HepG2 (cell line): Measurements from ENCODE around the gene SIAH2. TPM values are rescaled to one million over a fixed set of nuclear protein-coding genes. Genes with fewer than 3 reads are reported as not detected.

ENCODE experiments used
- NPAS2 ChIP-seq: sonication (generic); formaldehyde crosslinking; IDR thresholded peaks from 2 replicates; pipeline ENCODE4 v1.8.0; 2022; ENCODE audit warnings: mild to moderate bottlenecking, missing genetic modification reagents, borderline replicate concordance
- RBFOX2 ChIP-seq: fragments of 200-400 bp; formaldehyde crosslinking; IDR thresholded peaks from 2 replicates; pipeline ENCODE4 v1.6.1; 2017; ENCODE audit warnings: low read depth, mild to moderate bottlenecking, low read length
- ZNF17 ChIP-seq: sonication (generic); formaldehyde crosslinking; IDR thresholded peaks from 2 replicates; pipeline ENCODE4 v1.5.0; 2020; ENCODE audit warnings: mild to moderate bottlenecking, missing genetic modification reagents
- ZNF777 ChIP-seq: sonication (generic); formaldehyde crosslinking; IDR thresholded peaks from 2 replicates; pipeline ENCODE4 v1.4.0; 2020; ENCODE audit warnings: missing genetic modification reagents
- ZSCAN9 ChIP-seq: IDR thresholded peaks from 2 replicates; pipeline ENCODE4 v1.6.1; 2016; ENCODE audit warnings: borderline replicate concordance
- polyA plus RNA-seq, 8 experiments: library from polyadenylated mRNA; depleted of rRNA in 3 of 8; stranded (reverse) in 7 of 8; unstranded in 1 of 8; fragments of >200 nt; fragmentation: Illumina TruSeq in 4 of 8; extraction: Trizol in 4 of 8; gene quantifications; 2 replicates each; pipeline versions ENCODE4 v1.2.1 to v1.2.3, GENCODE V29; 2011 to 2016; ENCODE audit warnings: low read depth in 4 of 8, missing spikeins in 1 of 8, mixed read lengths in 1 of 8; ENCODE audit not compliant: insufficient read depth in 1 of 8
- total RNA-seq, 5 experiments: library from RNA; depleted of rRNA; stranded (reverse); fragments of >200 nt; fragmentation: Illumina TruSeq; extraction: Trizol; gene quantifications; 2 replicates each; pipeline ENCODE4 v1.2.3, GENCODE V29; 2016; ENCODE audit warnings: low read depth in 1 of 5
- TF ChIP-seq, protein P1 (sequence below): sonication (generic); formaldehyde crosslinking; IDR thresholded peaks from 2 replicates; pipeline ENCODE4 v1.5.0; 2020; ENCODE audit warnings: mild to moderate bottlenecking, missing genetic modification reagents
- TF ChIP-seq, protein P2 (sequence below): sonication (generic); formaldehyde crosslinking; IDR thresholded peaks from 2 replicates; pipeline ENCODE4 v1.4.0; 2020; ENCODE audit warnings: missing genetic modification reagents
- TF ChIP-seq, protein P3 (sequence below): sonication (generic); formaldehyde crosslinking; IDR thresholded peaks from 2 replicates; pipeline ENCODE4 v1.8.0; 2022; ENCODE audit warnings: mild to moderate bottlenecking, missing genetic modification reagents, moderate library complexity
- TF ChIP-seq, protein P4 (sequence below): IDR thresholded peaks from 2 replicates; pipeline ENCODE4 v1.6.1; 2018; ENCODE audit warnings: missing genetic modification reagents, mild to moderate bottlenecking, missing compliant biosample characterization
- TF ChIP-seq, protein P5 (sequence below): sonication (generic); formaldehyde crosslinking; IDR thresholded peaks from 2 replicates; pipeline ENCODE4 v1.4.0; 2020; ENCODE audit warnings: missing genetic modification reagents
- TF ChIP-seq, protein P6 (sequence below): sonication (generic); formaldehyde crosslinking; IDR thresholded peaks from 2 replicates; pipeline ENCODE4 v1.9.0; 2021; ENCODE audit warnings: missing genetic modification reagents, borderline replicate concordance

The SIAH2 gene
- total and polyA plus RNA-seq, 2 of the 13 experiments (the other 11 are each of a cell fraction or from before 2014, with no cell fraction given) = 71.8 to 117 TPM

DNA sequence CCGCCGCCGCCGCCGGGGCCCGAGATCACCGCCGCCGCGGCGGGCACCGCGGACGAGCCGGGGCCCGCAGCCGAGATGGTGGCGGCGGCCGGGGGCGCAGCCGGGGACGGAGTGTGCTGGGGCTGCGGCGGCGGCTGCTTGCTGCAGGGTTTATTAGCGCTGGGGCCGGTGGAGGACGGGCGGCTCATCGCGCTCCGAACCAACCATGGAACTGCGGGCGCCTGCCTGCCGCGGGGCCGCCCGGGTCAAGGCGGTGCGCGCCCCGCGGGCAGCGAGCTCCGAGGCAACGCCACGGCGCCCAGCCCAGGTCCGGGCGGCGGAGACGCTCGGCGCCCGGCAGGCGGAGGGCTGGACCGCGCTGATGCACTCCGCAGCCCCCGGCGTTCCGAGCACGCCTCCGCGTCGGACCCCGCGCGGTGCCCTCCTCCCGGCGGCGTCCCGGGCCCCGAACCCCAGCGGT lies 277 bp downstream of the SIAH2 start (continued):
- TF ChIP-seq ZNF777 = peak; percentile 7; the same call in 1 of the 2 replicates
- TF ChIP-seq, protein P1, sequence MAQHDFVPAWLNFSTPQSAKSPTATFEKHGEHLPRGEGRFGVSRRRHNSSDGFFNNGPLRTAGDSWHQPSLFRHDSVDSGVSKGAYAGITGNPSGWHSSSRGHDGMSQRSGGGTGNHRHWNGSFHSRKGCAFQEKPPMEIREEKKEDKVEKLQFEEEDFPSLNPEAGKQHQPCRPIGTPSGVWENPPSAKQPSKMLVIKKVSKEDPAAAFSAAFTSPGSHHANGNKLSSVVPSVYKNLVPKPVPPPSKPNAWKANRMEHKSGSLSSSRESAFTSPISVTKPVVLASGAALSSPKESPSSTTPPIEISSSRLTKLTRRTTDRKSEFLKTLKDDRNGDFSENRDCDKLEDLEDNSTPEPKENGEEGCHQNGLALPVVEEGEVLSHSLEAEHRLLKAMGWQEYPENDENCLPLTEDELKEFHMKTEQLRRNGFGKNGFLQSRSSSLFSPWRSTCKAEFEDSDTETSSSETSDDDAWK (CRISPR knock-in tag) = no peak
- TF ChIP-seq, protein P2, sequence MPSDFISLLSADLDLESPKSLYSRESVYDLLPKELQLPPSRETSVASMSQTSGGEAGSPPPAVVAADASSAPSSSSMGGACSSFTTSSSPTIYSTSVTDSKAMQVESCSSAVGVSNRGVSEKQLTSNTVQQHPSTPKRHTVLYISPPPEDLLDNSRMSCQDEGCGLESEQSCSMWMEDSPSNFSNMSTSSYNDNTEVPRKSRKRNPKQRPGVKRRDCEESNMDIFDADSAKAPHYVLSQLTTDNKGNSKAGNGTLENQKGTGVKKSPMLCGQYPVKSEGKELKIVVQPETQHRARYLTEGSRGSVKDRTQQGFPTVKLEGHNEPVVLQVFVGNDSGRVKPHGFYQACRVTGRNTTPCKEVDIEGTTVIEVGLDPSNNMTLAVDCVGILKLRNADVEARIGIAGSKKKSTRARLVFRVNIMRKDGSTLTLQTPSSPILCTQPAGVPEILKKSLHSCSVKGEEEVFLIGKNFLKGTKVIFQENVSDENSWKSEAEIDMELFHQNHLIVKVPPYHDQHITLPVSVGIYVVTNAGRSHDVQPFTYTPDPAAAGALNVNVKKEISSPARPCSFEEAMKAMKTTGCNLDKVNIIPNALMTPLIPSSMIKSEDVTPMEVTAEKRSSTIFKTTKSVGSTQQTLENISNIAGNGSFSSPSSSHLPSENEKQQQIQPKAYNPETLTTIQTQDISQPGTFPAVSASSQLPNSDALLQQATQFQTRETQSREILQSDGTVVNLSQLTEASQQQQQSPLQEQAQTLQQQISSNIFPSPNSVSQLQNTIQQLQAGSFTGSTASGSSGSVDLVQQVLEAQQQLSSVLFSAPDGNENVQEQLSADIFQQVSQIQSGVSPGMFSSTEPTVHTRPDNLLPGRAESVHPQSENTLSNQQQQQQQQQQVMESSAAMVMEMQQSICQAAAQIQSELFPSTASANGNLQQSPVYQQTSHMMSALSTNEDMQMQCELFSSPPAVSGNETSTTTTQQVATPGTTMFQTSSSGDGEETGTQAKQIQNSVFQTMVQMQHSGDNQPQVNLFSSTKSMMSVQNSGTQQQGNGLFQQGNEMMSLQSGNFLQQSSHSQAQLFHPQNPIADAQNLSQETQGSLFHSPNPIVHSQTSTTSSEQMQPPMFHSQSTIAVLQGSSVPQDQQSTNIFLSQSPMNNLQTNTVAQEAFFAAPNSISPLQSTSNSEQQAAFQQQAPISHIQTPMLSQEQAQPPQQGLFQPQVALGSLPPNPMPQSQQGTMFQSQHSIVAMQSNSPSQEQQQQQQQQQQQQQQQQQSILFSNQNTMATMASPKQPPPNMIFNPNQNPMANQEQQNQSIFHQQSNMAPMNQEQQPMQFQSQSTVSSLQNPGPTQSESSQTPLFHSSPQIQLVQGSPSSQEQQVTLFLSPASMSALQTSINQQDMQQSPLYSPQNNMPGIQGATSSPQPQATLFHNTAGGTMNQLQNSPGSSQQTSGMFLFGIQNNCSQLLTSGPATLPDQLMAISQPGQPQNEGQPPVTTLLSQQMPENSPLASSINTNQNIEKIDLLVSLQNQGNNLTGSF (CRISPR knock-in tag) = peak; percentile 15; the same call in 1 of the 2 replicates
- no peak for TF ChIP-seq NPAS2 (CRISPR knock-in tag)
- TF ChIP-seq ZNF17 (CRISPR knock-in tag) = no peak
- TF ChIP-seq, protein P3, sequence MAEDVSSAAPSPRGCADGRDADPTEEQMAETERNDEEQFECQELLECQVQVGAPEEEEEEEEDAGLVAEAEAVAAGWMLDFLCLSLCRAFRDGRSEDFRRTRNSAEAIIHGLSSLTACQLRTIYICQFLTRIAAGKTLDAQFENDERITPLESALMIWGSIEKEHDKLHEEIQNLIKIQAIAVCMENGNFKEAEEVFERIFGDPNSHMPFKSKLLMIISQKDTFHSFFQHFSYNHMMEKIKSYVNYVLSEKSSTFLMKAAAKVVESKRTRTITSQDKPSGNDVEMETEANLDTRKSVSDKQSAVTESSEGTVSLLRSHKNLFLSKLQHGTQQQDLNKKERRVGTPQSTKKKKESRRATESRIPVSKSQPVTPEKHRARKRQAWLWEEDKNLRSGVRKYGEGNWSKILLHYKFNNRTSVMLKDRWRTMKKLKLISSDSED (CRISPR knock-in tag) = 0 out of 2 replicates have a peak, but pooled peaks have one; percentile 56
- TF ChIP-seq, protein P4, sequence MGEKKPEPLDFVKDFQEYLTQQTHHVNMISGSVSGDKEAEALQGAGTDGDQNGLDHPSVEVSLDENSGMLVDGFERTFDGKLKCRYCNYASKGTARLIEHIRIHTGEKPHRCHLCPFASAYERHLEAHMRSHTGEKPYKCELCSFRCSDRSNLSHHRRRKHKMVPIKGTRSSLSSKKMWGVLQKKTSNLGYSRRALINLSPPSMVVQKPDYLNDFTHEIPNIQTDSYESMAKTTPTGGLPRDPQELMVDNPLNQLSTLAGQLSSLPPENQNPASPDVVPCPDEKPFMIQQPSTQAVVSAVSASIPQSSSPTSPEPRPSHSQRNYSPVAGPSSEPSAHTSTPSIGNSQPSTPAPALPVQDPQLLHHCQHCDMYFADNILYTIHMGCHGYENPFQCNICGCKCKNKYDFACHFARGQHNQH (CRISPR knock-in tag) = no peak
- TF ChIP-seq ZSCAN9 (CRISPR knock-in tag) = no peak
- TF ChIP-seq, protein P5, sequence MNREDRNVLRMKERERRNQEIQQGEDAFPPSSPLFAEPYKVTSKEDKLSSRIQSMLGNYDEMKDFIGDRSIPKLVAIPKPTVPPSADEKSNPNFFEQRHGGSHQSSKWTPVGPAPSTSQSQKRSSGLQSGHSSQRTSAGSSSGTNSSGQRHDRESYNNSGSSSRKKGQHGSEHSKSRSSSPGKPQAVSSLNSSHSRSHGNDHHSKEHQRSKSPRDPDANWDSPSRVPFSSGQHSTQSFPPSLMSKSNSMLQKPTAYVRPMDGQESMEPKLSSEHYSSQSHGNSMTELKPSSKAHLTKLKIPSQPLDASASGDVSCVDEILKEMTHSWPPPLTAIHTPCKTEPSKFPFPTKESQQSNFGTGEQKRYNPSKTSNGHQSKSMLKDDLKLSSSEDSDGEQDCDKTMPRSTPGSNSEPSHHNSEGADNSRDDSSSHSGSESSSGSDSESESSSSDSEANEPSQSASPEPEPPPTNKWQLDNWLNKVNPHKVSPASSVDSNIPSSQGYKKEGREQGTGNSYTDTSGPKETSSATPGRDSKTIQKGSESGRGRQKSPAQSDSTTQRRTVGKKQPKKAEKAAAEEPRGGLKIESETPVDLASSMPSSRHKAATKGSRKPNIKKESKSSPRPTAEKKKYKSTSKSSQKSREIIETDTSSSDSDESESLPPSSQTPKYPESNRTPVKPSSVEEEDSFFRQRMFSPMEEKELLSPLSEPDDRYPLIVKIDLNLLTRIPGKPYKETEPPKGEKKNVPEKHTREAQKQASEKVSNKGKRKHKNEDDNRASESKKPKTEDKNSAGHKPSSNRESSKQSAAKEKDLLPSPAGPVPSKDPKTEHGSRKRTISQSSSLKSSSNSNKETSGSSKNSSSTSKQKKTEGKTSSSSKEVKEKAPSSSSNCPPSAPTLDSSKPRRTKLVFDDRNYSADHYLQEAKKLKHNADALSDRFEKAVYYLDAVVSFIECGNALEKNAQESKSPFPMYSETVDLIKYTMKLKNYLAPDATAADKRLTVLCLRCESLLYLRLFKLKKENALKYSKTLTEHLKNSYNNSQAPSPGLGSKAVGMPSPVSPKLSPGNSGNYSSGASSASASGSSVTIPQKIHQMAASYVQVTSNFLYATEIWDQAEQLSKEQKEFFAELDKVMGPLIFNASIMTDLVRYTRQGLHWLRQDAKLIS = 0 out of 2 replicates have a peak, but pooled peaks have one; percentile 13
- TF ChIP-seq RBFOX2 = peak; percentile 89
- TF ChIP-seq, protein P6, sequence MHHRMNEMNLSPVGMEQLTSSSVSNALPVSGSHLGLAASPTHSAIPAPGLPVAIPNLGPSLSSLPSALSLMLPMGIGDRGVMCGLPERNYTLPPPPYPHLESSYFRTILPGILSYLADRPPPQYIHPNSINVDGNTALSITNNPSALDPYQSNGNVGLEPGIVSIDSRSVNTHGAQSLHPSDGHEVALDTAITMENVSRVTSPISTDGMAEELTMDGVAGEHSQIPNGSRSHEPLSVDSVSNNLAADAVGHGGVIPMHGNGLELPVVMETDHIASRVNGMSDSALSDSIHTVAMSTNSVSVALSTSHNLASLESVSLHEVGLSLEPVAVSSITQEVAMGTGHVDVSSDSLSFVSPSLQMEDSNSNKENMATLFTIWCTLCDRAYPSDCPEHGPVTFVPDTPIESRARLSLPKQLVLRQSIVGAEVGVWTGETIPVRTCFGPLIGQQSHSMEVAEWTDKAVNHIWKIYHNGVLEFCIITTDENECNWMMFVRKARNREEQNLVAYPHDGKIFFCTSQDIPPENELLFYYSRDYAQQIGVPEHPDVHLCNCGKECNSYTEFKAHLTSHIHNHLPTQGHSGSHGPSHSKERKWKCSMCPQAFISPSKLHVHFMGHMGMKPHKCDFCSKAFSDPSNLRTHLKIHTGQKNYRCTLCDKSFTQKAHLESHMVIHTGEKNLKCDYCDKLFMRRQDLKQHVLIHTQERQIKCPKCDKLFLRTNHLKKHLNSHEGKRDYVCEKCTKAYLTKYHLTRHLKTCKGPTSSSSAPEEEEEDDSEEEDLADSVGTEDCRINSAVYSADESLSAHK (CRISPR knock-in tag) = no peak
